Transverse colon (tissue), 4 donors: ENCODE data around the gene CTPS1. TPM values are rescaled to one million over a fixed set of nuclear protein-coding genes. Genes with fewer than 3 reads are reported as not detected.

Experiments used
- DNase-seq: peaks from one replicate; pipeline ENCODE4 v3.0.0-alpha.2; 2019
- H3K27ac ChIP-seq, 4 donors: fragments of 200-600 bp; sonication (generic); 2 replicates each; pipeline ENCODE4 v1.5.1; 2016 to 2018; ENCODE audit warnings: inconsistent platforms in 4 of 4
- H3K27me3 ChIP-seq: fragments of 200-600 bp; sonication (generic); 2 replicates; pipeline ENCODE4 v1.5.1; 2017; ENCODE audit warnings: inconsistent platforms
- H3K36me3 ChIP-seq, 4 donors: fragments of 200-600 bp; sonication (generic); 2 replicates each; pipeline ENCODE4 v1.5.1; 2017 to 2019; ENCODE audit warnings: inconsistent platforms in 4 of 4
- H3K4me1 ChIP-seq, 4 donors: fragments of 200-600 bp; sonication (generic); 2 replicates each; pipeline ENCODE4 v1.5.1; 2017 to 2020; ENCODE audit warnings: inconsistent platforms in 4 of 4
- H3K4me3 ChIP-seq, 4 donors: fragments of 200-600 bp; sonication (generic); 1 replicate in 1 of 4; 2 replicates in 3 of 4; pipeline versions ENCODE4 v1.5.1 to v1.6.1; 2017 to 2019; ENCODE audit warnings: inconsistent platforms in 4 of 4
- H3K9me3 ChIP-seq, 2 donors: fragments of 200-600 bp; sonication (generic); 2 replicates each; pipeline ENCODE4 v1.5.1; 2017 to 2019; ENCODE audit warnings: inconsistent platforms in 2 of 2
- CTCF ChIP-seq, 5 experiments: fragments of 200-600 bp in 3 of 5; fragments of 450-650 bp in 2 of 5; sonication (generic) in 3 of 5; IDR thresholded peaks; 1 replicate in 2 of 5; 2 replicates in 3 of 5; pipeline ENCODE4 v1.5.1; 2016 to 2017; ENCODE audit warnings: antibody characterized with exemption in 5 of 5, inconsistent platforms in 3 of 5, mild to moderate bottlenecking in 2 of 5, moderate library complexity in 1 of 5
- EP300 ChIP-seq: sonication (generic); formaldehyde crosslinking; IDR thresholded peaks from one replicate; pipeline ENCODE4 v1.6.1; 2017; ENCODE audit warnings: antibody characterized with exemption, low read depth
- POLR2A ChIP-seq: fragments of 450-650 bp; IDR thresholded peaks from one replicate; pipeline ENCODE4 v1.6.1; 2016; ENCODE audit warnings: antibody characterized with exemption, mild to moderate bottlenecking, moderate library complexity
- POLR2AphosphoS5 ChIP-seq, 3 donors: sonication (generic); formaldehyde crosslinking; IDR thresholded peaks; one replicate each; pipeline ENCODE4 v1.6.1; 2016; ENCODE audit warnings: antibody characterized with exemption in 3 of 3
- WGBS, 2 donors: methylation state at CpG; one replicate each; pipeline ENCODE4 v1.1.5; 2018; ENCODE audit warnings: low coverage in 1 of 2; 5-methylcytosine and 5-hydroxymethylcytosine counted together
- in situ Hi-C, 4 donors: fragments of 200-750 bp; cut with MboI; loops; one replicate each; pipeline versions ENCODE4 v1.15.0 to v1.15.1; 2017; ENCODE audit warnings: low sequenced_read_pairs in 3 of 4, low pct_ligation_motif_present in 1 of 4, low pct_unique_long_range_greater_than_20kb in 1 of 4
- intact Hi-C: fragments of 100-400 bp; cut with DNase I; formaldehyde crosslinking; loops from one replicate; pipeline ENCODE4 v1.15.1; 2023; ENCODE audit warnings: low total_unique reads
- total RNA-seq, 4 donors: library from RNA; depleted of rRNA; stranded (reverse); fragments of >200 nt; gene quantifications; one replicate each; pipeline ENCODE4 v1.1.0, GENCODE V29; 2016

The CTPS1 gene
- total RNA-seq, 4 donors from 2014 or later: 6.3 to 32.2 (median 19.7) TPM

GRCh38 chr1:40986328-40986783, 6.9 kb downstream of the CTPS1 start:
- peaks cover 2 to 21% (median 7%) of the 10 kb centered on the region in 4 donors for H3K4me1 ChIP-seq
- 92 to 99% methylated on average over 10 of the region's 10 CpGs for WGBS, 2 donors

GRCh38 chr1:40986956-40987355, 7.5 kb downstream of the CTPS1 start:
- H3K27me3 ChIP-seq: no peaks in the 10 kb centered on the region
- peak overlapping the region in 1 of 4 donors; percentile 3 for H3K27ac ChIP-seq

More at GRCh38 chr1:40986328-40986783, 6.9 kb downstream of the CTPS1 start:
- Histone ChIP-seq H3K9me3 (no peaks in the 10 kb centered on the region), H3K36me3 (peaks cover 0 to 8% (median under 1%) of the 10 kb centered on the region in 4 donors), H3K27me3 (no peaks in the 10 kb centered on the region), H3K27ac (peak overlapping the region in 2 of 4 donors; percentile 94 to 98), H3K4me3 (no peak overlapping the region)
- in situ Hi-C loops (no loop called here), intact Hi-C loops (no loop called here)
- no peak for TF ChIP-seq CTCF (IDR thresholded peaks at IDR 0.05)
- TF ChIP-seq POLR2A: no peak
- no peak for TF ChIP-seq POLR2AphosphoS5 (IDR thresholded peaks at IDR 0.05)
- TF ChIP-seq EP300: no peak
- no peak for DNase-seq

GRCh38 chr1:40987439-40988276, 8.2 kb downstream of the CTPS1 start:
- no peak for DNase-seq
- H3K27ac ChIP-seq: peak overlapping the region in 1 of 4 donors; percentile 28

More at GRCh38 chr1:40986956-40987355, 7.5 kb downstream of the CTPS1 start:
- 83% methylated on average over 1 to 3 of the region's 3 CpGs for WGBS, 2 donors
- no peak overlapping the region for H3K4me3 ChIP-seq
- no peaks in the 10 kb centered on the region for H3K9me3 ChIP-seq
- intact Hi-C loops (no loop called here), in situ Hi-C loops (no loop called here)
- no peak for TF ChIP-seq POLR2AphosphoS5 (IDR thresholded peaks at IDR 0.05)
- no peak for TF ChIP-seq POLR2A
- no peak for TF ChIP-seq EP300
- TF ChIP-seq CTCF (IDR thresholded peaks at IDR 0.05): no peak
- H3K36me3 ChIP-seq: peaks cover 0 to 8% (median 3%) of the 10 kb centered on the region in 4 donors
- peaks cover 0 to 15% (median 5%) of the 10 kb centered on the region in 4 donors for H3K4me1 ChIP-seq
- DNase-seq: no peak

More at GRCh38 chr1:40987439-40988276, 8.2 kb downstream of the CTPS1 start:
- in situ Hi-C loops: no loop called here
- no peaks in the 10 kb centered on the region for H3K9me3 ChIP-seq
- H3K36me3 ChIP-seq: peaks cover 0 to 11% (median 4%) of the 10 kb centered on the region in 4 donors
- peaks cover 0 to 11% (median 5%) of the 10 kb centered on the region in 4 donors for H3K4me1 ChIP-seq
- intact Hi-C loops: no loop called here
- TF ChIP-seq CTCF (IDR thresholded peaks at IDR 0.05) (no peak), POLR2A (no peak), EP300 (no peak), POLR2AphosphoS5 (IDR thresholded peaks at IDR 0.05) (no peak)
- no peak overlapping the region for H3K4me3 ChIP-seq
- WGBS, 2 donors: 85 to 90% methylated on average over 5 to 9 of the region's 9 CpGs
- no peaks in the 10 kb centered on the region for H3K27me3 ChIP-seq
